Activated CD4-positive, CD25-positive, alpha-beta regulatory T cell treated with anti-CD3 and anti-CD28 coated beads, Interleukin-2, amount 50 U/mL, for 72 hours (primary cell): ENCODE data around the gene NNAT.
"Not testable (repeated sequence)": the region's sequence is repeated elsewhere in the genome, so short reads cannot be mapped to it uniquely, and the experiment has no call there.

ENCODE experiments used
- DNase-seq: peaks from one replicate; pipeline ENCODE4 v3.0.0; 2021

Gene NNAT

DNA sequence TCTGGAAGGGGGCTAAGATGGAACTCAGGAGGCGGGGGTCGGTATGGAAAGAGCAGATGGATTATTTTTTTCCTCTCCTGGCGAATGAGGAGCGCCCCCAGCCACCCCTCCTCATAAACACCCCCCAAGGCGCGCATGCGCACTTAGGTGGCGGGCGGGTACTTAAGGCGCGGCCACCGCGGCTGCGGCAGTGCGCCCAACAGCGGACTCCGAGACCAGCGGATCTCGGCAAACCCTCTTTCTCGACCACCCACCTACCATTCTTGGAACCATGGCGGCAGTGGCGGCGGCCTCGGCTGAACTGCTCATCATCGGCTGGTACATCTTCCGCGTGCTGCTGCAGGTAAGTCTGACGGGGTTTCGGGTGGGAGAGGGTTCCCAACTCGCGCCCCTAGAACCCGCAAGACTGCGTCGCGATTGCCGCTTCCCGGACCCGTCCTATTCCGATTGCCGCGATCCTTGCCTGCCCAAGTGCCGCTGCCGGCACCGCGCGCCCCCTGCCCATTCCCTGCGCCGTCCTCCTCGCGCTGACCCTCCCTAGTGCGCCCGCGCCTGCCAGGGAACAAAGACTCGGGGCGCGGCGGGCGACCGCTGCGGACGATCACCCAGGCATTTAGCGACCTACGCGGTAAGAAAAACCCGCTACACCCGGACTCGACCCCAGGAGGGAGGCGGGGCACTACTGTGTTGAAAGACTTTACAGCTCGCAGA, at the start of gene NNAT:
Gene NNAT (plus strand): TSS at position 190 of the 711 bp plus-strand sequence. CDS start 82 bp downstream, at position 272.
- no peak for DNase-seq

DNA sequence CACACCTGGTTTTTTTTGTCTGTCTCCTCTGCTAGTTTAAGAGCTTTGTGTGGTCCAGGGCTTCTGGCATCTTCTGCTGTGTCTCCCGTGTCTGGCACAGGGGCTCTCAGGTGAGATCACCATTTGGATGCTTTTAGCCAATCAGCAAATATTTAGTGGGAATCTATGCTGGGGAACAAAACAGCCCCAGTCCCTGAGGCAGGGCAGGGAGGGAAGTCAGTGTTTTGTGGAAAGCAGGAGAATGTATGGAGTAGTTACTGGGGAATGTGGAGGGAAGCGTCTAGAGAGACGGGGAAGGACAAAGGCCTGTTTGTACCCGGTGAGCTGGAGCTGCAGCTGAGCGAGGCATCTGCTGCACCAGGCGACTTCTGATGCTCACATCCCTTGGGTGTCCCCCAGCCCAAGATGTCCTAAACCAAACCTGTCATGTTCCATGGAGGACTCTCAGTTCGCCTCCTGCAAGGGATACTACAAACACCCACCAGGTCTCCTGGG, 49.3 kb upstream of the NNAT start:
- DNase-seq: no peak

- not testable (repeated sequence) for DNase-seq
Measured at GRCh38 chr20:37472435-37472834, 48.6 kb upstream of the NNAT start.

DNA sequence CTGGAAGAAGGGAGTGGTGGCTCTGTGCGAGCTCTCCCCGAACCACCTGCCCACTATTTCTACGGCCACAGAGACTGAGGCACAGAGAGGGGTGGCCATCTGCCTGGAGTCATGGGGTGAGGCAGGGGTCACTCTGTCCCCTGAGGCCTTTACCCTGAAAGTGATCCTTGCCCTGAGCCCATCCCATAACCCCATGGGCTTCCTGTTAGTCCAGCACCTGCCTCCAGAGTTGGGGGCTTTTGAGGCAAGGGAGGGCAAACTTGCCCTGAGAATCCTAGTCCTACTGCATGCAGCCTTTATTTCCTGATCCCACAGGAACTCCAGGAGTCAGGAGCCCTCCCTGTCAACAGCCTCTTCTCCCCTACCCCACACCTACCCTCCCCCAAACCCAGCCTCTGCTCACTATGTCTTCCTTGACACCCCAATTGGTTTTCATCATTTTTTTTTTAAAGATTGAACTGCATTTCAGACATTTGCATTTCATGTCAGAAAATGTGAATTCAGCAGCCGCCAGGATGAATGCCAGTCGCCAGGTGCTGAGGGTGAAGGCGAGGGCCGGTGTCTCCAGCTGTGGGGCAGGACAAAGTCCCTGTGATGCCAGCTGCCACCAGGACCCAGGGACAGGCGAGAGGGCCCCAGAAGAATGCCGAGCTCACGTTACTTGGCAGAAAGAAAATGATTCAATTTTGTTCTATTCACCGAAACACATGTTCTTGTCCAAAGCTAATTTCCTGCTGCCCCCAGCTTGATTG, 47.6 kb upstream of the NNAT start:
- no peak for DNase-seq

- DNase-seq: no peak
Measured at GRCh38 chr20:37474386-37474785, 46.7 kb upstream of the NNAT start.

DNA sequence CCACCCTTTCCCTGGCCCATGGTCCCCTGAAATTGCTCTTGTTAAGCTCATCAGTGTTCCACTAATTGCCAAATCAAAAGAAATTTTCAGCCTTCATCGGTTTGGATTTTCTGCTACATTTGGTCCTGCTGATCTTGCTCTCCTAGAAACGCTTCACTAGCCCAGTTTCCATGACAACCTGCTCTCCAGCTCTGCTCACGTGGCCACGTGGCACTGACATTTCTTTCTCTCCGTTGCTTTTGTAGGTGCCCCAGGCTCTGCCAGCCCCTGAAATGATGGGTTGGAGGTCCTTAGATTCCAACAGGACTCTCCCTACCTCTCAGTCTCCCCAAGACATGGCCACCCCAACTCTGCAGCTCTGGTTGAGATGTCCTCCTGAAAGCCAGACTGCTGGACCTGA, 45.8 kb upstream of the NNAT start:
- no peak for DNase-seq

- no peak for DNase-seq
Measured at GRCh38 chr20:37477041-37477440, 44.0 kb upstream of the NNAT start.

DNA sequence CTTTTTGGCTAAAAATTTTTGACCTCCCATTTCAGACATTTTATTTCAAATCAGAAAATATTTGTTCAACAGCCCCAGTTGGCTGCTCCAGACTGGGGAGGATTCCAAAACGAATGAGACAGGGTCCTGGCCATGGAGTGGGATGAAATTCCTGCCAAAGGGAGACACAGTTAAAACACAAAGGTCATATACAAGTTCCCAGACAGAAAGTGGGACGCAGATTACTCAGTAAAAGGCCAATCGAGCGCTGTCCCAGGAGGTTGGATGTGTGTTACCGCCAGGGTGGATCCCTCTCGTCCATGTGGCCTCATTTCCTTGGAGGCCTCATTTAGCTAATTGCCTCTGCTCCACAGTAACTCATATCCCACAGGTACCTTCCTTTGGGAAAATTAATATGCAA, 41.8 kb upstream of the NNAT start:
- no peak for DNase-seq

DNA sequence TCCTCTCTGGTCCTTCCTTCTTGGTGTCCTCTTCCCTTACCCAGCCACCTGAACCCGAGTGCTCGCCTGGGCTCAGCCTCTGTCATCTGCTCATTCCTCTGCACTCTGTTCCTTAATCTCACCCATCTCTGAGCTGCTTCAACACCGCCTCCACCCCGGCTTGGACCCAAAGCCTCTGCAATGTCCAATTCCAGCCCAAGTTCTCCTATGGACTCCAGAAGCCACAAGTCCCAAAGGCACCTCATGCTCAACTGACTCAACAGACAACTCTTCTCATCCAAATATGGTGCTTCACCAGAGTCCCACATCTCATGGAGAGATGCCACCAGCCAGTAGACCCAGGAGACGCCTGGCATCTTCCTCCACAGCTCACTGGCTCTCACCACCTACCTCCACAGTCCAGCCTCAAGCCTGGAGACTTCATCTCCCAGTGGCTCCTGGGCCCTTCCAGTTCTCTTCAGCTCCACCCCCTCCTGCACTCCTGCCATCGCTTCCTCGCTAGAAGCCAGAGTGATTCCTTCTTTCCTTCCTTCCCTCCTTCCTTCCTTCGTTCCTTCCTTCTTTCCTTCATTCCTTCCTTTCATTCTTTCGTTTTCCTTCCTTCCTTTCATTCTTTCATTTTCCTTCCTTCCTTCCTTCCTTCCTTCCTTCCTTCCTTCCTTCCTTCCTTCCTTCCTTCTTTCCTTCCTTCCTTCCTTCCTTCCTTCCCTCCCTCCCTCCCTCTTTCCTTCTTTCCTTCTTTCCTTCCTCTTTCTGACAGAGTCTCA, 40.9 kb upstream of the NNAT start:
- no peak for DNase-seq

DNA sequence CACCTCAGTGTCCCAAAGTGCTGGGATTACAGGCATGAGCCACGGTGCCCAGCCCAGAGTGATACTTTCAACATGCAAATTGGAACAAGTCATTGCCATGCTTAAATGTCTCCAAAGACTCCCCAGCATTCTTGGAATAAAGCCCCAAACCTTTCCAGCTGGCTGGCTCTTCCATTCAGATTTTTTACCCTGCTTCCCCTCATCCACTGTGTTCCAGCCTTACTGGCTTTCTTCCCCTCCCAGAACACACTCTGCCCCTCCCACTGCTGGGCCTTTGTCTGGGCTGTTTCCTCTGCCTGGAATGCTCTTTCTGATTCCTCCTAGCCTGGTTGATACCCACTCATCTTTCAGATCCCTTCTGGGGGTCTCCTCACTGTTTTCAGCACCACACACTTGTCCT, 40.1 kb upstream of the NNAT start:
- DNase-seq: no peak

DNA sequence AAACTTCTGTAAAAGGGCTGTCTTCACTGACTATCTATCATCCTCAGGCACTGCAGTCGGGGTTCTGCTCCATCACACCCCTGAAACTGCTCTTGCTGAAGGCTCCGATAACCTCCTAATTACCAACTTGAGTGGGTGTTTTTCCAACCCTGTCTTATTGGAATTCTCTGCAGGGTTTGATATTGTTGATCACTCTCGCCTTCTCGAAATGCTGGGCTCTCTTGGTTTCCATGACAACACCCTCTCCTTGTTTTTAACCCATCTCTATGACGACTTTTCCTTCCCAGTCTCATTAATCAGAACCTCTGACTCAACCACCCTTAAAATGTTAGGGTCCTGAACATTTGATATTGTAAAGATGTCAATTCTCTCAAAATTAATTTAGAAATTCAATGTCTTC, 39.4 kb upstream of the NNAT start:
- no peak for DNase-seq

DNA sequence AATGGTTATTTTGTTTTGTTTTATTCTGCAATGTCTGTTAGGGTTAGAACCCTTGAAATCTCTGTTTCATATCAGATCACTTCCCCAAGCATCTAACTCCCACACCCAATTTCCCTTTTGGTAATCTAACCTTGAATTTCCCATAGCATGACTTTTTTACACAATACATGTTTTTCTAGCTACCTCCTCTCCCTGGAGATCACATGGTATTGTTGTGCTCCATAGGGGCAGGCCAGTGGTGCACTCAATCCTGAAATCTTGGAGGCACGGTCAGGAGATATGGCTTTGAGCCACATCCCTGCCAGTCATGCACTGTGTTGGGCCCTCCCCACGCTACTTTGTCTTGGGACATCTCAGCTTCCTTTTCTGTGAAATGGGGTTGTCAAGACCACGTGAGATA, 36.7 kb upstream of the NNAT start:
- DNase-seq: no peak

- not testable (repeated sequence) for DNase-seq
Measured at GRCh38 chr20:37486209-37486608, 34.8 kb upstream of the NNAT start.

DNA sequence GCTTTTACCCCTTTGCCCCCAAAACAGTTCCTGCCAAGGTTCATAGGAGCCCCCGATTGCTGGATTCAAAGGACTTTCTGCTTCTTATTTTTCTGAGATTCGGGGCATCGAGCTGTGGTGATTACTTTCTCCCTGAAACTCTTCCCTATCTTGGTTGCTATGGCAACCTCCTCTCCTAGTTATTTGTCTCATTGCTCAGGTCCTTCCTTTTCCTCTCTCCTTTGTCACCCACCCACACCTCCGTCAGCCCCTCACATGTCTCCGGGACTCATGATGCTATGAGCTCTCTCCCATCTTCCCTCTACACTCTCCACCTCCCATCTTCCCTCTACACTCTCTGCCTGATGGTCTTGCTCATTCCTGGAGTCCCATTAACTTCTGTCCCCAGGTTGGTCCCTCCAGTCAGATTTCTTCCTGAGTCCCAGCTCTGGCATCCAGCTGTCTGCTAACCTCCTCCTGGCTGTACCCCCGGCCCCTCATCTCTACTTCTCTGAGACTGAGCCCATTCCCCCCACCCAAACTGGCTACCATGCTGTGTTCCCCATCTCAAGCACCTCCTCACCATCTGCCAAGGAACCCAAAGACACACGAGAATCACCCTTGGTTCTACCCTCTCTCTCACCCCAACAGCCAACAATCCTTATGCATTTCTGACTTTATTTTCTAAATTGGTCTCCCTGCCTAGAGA, 30.2 kb upstream of the NNAT start:
- no peak for DNase-seq

DNA sequence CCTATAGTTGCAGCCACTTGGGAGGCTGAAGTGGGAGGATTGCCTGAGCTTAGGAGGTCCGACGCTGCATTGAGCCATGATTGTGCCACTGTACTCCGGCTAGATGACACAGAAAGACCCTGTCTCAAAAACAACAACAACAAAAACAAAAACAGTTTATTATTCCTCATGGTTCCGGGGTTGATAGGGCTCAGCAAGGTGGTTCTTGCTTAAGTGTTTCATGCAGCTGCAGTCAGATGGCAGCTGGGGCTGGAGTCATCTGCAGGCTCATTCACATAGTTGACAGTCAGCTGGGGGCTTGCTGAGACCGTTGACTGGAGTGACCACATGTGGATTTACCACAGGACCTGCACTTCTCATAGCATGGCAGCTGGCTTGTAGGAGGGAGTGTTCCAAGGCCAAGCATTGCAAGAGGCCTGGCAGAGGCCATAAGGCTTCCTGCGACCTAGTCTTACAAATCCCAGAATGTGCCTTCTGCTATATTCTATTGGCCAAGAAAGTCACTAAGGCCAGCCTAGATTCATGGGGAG, 28.9 kb upstream of the NNAT start:
- DNase-seq: no peak

GRCh38 chr20:37492945-37493344, 28.1 kb upstream of the NNAT start:
- no peak for DNase-seq

DNA sequence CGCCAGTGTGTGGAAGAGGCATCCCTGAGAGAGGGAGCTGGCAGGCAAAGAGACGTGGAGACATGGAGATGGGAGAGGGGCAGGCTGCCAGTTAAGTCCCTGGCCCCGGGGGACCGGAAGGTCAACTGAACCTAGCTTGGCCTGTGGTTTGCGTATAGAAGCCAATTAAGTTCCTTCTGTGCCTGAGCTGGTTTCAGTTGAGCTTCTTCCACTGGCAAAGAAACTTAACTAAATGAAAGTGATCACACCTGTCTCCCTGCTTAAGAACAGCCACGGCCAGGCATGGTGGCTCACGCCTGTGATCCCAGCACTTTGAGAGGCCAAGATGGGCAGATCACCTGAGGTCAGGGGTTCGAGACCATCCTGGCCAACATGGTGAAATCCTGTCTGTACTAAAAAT, 26.7 kb upstream of the NNAT start:
- no peak for DNase-seq

DNA sequence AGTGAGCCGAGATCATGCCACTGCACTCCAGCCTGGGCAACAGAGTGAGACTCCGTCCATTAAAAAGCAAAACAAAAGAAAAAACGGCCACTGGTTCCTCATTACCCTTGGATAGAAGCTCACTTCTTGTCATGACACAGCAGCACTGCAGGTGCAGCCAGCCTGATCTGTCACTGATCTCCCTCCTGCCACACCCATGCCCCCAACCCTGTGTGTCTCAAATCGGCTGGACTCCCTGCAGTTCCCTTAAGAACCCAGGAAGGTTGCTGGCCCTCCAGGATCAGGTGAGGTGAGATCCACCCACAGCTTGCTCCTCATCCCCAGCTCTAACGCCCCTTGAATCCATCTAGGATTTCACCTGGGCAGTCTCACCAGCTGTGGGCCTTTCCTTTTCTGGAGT, 26.3 kb upstream of the NNAT start:
- no peak for DNase-seq

- DNase-seq: no peak
Measured at GRCh38 chr20:37498066-37498665, 22.9 kb upstream of the NNAT start.

DNA sequence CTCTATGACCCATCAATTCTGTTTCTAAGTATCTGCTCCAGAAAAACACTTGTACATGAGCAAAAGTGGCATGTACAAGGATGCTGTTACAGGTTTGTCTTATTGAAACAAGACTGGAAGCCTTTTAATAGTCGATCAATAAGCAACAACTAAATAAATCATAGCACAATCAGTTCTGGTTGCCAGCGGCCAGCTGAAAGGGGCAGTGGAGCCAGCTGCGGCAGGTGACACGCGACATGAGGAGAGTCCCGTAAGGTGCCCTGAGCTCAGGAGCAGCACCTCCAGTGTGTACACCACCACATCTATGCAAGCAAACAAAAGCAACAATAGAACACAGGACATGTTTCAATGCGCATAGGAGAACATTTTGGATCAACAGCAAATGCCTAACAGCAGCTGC, 20.7 kb upstream of the NNAT start:
- DNase-seq: no peak

GRCh38 chr20:37501940-37502339, 19.1 kb upstream of the NNAT start:
- DNase-seq: no peak

DNA sequence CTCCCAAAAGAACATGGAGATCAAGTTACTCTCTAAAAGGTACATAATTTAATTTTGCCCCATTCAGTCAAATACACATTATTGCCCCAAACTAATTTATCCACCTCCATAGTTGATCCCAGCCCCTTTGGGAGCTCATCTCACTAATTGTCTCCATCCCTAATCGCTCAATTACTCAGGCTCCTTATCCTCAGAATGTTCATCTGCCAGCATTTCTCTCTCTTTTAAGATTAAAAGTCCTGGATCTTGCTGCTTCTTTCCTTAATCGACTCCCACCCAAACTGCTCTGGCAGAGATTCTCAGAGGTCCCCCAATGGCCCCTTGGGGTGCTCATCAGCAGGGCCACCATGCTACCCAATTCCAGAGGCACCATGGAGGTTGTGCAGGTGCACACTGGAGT, 18.4 kb upstream of the NNAT start:
- no peak for DNase-seq
